ENCODE data around the gene TMEM108. TPM values are rescaled to one million over a fixed set of nuclear protein-coding genes. Genes with fewer than 3 reads are reported as not detected.

The TMEM108 gene
- polyA plus RNA-seq, 1 of the 3 experiments (the other 2 are of a cell fraction): 8.6 TPM

GRCh38 chr3:133369068-133369440, 330.9 kb downstream of the TMEM108 start:
- Histone ChIP-seq H3K27me3 (ENCODE audit: insufficient read depth) (no peaks in the 10 kb centered on the region), H3K36me3 (replicated peaks in 1 of 2; ENCODE audit: control insufficient read depth in 1 of 2, insufficient read depth in 2 of 2, low read length in 1 of 2) (no peaks in the 10 kb centered on the region), H2AFZ (ENCODE audit: low read depth) (no peak overlapping the region), H3F3A (replicated peaks; ENCODE audit: insufficient read depth) (no peaks in the 10 kb centered on the region), H3K9ac (no peak overlapping the region), H3K9me2 (no peaks in the 10 kb centered on the region), H3K9me3 (no peaks in the 10 kb centered on the region), H3K4me1 (ENCODE audit: control insufficient read depth in 1 of 2, insufficient read depth in 2 of 2, low read depth in 1 of 2, low read length in 1 of 2) (peaks cover 0 to 8% of the 10 kb centered on the region in 2 experiments; a peak in 1 of 4 replicates), H3K79me2 (ENCODE audit: insufficient read depth) (no peaks in the 10 kb centered on the region), H3K4me3 (ENCODE audit: low read depth in 2 of 2, low read length in 1 of 2) (no peak overlapping the region), H3K4me2 (no peak overlapping the region), H3K27ac (ENCODE audit: low read depth in 2 of 2, low read length in 1 of 2) (no peak overlapping the region), H4K20me1 (ENCODE audit: insufficient read depth) (no peaks in the 10 kb centered on the region)
- WGBS (ENCODE audit: low lambda C conversion rate): 83% methylated on average over 9 of the region's 9 CpGs
- CTCF ChIA-PET: interaction anchor here (0.5 to 3.1 kb wide), 5 partner anchors 8 to 327 kb away, joined by 3 to 21 read pairs (median 3); no protein-coding TSS in a partner anchor
- DNase-seq: no peak
- POLR2A ChIA-PET: no interaction called here
- TF ChIP-seq GABPA (IDR thresholded peaks at IDR 0.05; ENCODE audit: low read depth) (no peak), MAX (IDR thresholded peaks at IDR 0.05; ENCODE audit: low read depth) (no peak), RAD21 (IDR thresholded peaks at IDR 0.05; ENCODE audit: low read length) (no peak), ZBTB33 (IDR thresholded peaks at IDR 0.05; ENCODE audit: borderline replicate concordance, low read depth) (no peak), CTCF (IDR thresholded peaks at IDR 0.05) (no peak), NFIC (IDR thresholded peaks at IDR 0.05; ENCODE audit: borderline replicate concordance) (no peak), EZH2phosphoT487 (IDR thresholded peaks at IDR 0.05; ENCODE audit: borderline replicate concordance, low read depth) (no peak), USF2 (IDR thresholded peaks at IDR 0.05; ENCODE audit: borderline replicate concordance, low read depth, low read length) (no peak), FOXJ3 (CRISPR knock-in tag; IDR thresholded peaks at IDR 0.05) (no peak), CHD2 (IDR thresholded peaks at IDR 0.05; ENCODE audit: low read length, partially characterized antibody) (no peak)

GRCh38 chr3:133371181-133371580, 333.0 kb downstream of the TMEM108 start:
- no peak for DNase-seq
- Histone ChIP-seq H3K27me3 (ENCODE audit: insufficient read depth) (no peaks in the 10 kb centered on the region), H3K9ac (no peak overlapping the region), H3K9me3 (no peaks in the 10 kb centered on the region), H3K79me2 (ENCODE audit: insufficient read depth) (no peaks in the 10 kb centered on the region), H3F3A (replicated peaks; ENCODE audit: insufficient read depth) (no peaks in the 10 kb centered on the region), H3K4me1 (ENCODE audit: control insufficient read depth in 1 of 2, insufficient read depth in 2 of 2, low read depth in 1 of 2, low read length in 1 of 2) (peaks cover 15% of the 10 kb centered on the region in 2 experiments; a peak in 2 of 4 replicates), H3K4me2 (no peak overlapping the region), H3K4me3 (ENCODE audit: low read depth in 2 of 2, low read length in 1 of 2) (no peak overlapping the region), H3K9me2 (no peaks in the 10 kb centered on the region), H2AFZ (ENCODE audit: low read depth) (no peak overlapping the region), H3K27ac (ENCODE audit: low read depth in 2 of 2, low read length in 1 of 2) (no peak overlapping the region), H4K20me1 (ENCODE audit: insufficient read depth) (no peaks in the 10 kb centered on the region), H3K36me3 (replicated peaks in 1 of 2; ENCODE audit: control insufficient read depth in 1 of 2, insufficient read depth in 2 of 2, low read length in 1 of 2) (no peaks in the 10 kb centered on the region)
- 83% methylated on average over 2 of the region's 2 CpGs for WGBS (ENCODE audit: low lambda C conversion rate)
- ChIA-PET CTCF (interaction anchor here (0.6 to 3.1 kb wide), 9 partner anchors 10 to 645 kb away, joined by 3 to 21 read pairs (median 4); no protein-coding TSS in a partner anchor), POLR2A (no interaction called here)
- no peak for TF ChIP-seq CHD2 (IDR thresholded peaks at IDR 0.05; ENCODE audit: low read length, partially characterized antibody)
- TF ChIP-seq USF2 (IDR thresholded peaks at IDR 0.05; ENCODE audit: borderline replicate concordance, low read depth, low read length): no peak
- TF ChIP-seq GATA2 (CRISPR knock-in tag; IDR thresholded peaks at IDR 0.05): no peak
- TF ChIP-seq YY1 (IDR thresholded peaks at IDR 0.05; ENCODE audit: low read depth): no peak
- no peak for TF ChIP-seq RCOR1 (IDR thresholded peaks at IDR 0.05; ENCODE audit: low read length)
- no peak for TF ChIP-seq FOXM1 (IDR thresholded peaks at IDR 0.05; ENCODE audit: low read depth)
- no peak for TF ChIP-seq POLR2AphosphoS5 (IDR thresholded peaks at IDR 0.05; ENCODE audit: low read depth, low read length)
- TF ChIP-seq, protein P1, sequence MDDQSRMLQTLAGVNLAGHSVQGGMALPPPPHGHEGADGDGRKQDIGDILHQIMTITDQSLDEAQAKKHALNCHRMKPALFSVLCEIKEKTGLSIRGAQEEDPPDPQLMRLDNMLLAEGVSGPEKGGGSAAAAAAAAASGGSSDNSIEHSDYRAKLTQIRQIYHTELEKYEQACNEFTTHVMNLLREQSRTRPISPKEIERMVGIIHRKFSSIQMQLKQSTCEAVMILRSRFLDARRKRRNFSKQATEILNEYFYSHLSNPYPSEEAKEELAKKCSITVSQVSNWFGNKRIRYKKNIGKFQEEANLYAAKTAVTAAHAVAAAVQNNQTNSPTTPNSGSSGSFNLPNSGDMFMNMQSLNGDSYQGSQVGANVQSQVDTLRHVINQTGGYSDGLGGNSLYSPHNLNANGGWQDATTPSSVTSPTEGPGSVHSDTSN (IDR thresholded peaks at IDR 0.05): no peak
- TF ChIP-seq SMC3 (IDR thresholded peaks at IDR 0.05; ENCODE audit: low read depth, low read length): no peak
- TF ChIP-seq MEF2A (IDR thresholded peaks at IDR 0.05; ENCODE audit: borderline replicate concordance, low read depth): no peak
- no peak for TF ChIP-seq NFIC (IDR thresholded peaks at IDR 0.05; ENCODE audit: borderline replicate concordance)
- TF ChIP-seq CTCF (IDR thresholded peaks at IDR 0.05): no peak
- TF ChIP-seq FOXJ3 (CRISPR knock-in tag; IDR thresholded peaks at IDR 0.05): no peak

All from SK-N-SH (cell line).